GM18867 (cell line): ENCODE measurements around the gene PCDHB5.
"Not testable (repeated sequence)": the region's sequence is repeated elsewhere in the genome, so short reads cannot be mapped to it uniquely, and the experiment has no call there.

Experiments
- ATAC-seq: cut with Tn5 transposase; IDR thresholded peaks from one replicate; pipeline ENCODE4 v1.9.1; 2021; ENCODE audit warnings: mild to moderate bottlenecking, moderate library complexity; ENCODE audit not compliant: unreplicated experiment

Gene PCDHB5

DNA sequence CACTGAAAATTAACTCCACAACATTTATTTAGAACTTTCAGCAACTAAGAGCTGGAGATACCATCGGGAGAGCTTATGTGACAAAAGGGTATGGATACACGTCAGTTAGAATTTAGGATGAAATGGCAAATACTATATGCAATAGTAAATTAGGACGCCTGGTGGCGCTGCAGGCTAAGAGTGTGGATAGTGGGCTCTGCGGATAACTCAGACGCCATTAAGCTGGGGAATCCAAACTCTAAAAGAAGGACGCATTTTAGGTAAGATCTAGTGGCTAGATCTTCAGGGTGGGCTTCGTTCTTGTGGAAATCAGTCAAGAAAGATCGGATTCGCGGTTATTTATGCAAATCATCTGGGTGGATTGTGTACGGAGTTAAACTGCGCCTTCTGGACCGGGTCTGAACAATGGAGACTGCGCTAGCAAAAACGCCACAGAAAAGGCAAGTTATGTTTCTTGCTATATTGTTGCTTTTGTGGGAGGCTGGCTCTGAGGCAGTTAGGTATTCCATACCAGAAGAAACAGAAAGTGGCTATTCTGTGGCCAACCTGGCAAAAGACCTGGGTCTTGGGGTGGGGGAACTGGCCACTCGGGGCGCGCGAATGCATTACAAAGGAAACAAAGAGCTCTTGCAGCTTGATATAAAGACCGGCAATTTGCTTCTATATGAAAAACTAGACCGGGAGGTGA is at the start of gene PCDHB5:
Gene PCDHB5 (plus strand): TSS at position 177 of the 688 bp plus-strand sequence. CDS start 229 bp downstream, at position 406.
- no peak for ATAC-seq

DNA sequence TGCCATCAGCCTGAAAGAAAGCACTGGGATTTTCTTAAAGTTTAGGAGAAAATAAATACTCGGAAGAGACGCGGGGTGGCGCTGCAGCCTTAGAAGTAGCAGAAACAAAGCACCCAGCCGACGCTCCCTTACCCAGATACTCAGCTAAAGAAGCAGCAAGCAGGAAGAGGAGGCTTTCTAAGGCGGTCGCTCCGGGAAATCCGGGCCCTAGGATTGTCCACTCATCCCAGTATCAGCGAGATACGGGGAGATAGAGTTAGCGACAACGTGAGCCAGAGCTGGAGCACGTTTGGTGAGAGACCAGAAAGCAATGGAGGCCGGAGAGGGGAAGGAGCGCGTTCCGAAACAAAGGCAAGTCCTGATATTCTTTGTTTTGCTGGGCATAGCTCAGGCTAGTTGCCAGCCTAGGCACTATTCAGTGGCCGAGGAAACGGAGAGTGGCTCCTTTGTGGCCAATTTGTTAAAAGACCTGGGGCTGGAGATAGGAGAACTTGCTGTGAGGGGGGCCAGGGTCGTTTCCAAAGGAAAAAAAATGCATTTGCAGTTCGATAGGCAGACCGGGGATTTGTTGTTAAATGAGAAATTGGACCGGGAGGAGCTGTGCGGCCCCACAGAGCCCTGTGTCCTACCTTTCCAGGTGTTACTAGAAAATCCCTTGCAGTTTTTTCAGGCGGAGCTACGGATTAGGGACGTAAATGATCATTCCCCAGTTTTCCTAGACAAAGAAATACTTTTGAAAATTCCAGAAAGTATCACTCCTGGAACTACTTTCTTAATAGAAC is 40.3 kb upstream of the PCDHB5 start, which contains the start of gene PCDHB2:
Gene PCDHB2 (plus strand): TSS at position 135 of the 782 bp plus-strand sequence. CDS start 176 bp downstream, at position 311.
- ATAC-seq = no peak

GRCh38 chr5:141095263-141095641 is 39.8 kb upstream of the PCDHB5 start:
- no peak for ATAC-seq

- ATAC-seq = not testable (repeated sequence)
Observed at GRCh38 chr5:141096181-141096580, 38.8 kb upstream of the PCDHB5 start.

GRCh38 chr5:141096586-141096985 is 38.4 kb upstream of the PCDHB5 start:
- not testable (repeated sequence) for ATAC-seq

DNA sequence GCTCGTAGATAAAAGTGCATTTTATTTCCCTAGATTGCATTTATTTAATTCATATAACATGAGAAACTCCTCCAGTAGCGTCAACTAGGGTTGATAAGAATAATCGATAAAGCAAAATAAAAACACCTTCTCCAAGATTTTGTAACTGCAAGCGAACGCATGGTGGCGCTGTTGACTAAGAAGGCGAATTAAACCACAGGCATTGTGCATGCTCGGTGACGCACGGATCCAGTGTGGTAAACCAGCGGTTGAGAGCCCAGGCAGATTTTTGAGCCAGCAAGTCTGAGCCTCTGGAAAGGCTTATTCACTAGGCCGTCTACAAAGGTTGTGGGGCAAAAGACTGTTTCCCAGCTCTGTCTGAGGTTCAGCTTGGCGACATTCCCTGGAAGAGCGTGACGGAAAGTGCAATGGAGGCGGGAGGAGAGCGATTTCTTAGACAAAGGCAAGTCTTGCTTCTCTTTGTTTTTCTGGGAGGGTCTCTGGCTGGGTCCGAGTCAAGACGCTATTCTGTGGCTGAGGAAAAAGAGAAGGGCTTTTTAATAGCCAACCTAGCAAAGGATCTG is 34.7 kb upstream of the PCDHB5 start, which contains the start of gene PCDHB3:
Gene PCDHB3 (plus strand): TSS at position 231 of the 563 bp plus-strand sequence. CDS start 177 bp downstream, at position 408.
- no peak for ATAC-seq

DNA sequence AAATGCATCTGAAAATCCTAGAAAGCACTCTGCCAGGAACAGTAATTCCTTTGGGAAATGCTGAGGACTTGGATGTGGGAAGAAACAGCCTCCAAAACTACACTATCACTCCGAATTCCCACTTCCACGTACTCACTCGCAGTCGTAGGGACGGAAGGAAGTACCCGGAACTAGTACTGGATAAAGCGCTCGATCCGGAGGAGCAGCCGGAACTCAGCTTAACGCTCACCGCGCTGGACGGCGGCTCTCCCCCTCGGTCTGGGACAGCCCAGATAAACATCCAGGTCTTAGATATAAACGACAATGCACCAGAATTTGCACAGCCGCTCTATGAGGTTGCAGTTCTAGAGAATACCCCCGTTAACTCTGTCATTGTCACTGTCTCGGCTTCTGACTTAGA is 33.9 kb upstream of the PCDHB5 start:
- ATAC-seq = no peak

GRCh38 chr5:141102070-141102469 is 32.9 kb upstream of the PCDHB5 start:
- not testable (repeated sequence) for ATAC-seq

DNA sequence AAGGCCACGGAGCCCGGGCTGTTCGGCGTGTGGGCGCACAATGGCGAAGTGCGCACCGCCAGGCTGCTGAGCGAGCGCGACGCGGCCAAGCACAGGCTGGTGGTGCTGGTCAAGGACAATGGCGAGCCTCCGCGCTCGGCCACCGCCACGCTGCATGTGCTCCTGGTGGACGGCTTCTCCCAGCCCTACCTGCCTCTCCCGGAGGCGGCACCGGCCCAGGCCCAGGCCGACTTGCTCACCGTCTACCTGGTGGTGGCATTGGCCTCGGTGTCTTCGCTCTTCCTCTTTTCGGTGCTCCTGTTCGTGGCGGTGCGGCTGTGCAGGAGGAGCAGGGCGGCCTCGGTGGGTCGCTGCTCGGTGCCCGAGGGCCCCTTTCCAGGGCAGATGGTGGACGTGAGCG is 32.5 kb upstream of the PCDHB5 start:
- not testable (repeated sequence) for ATAC-seq

GRCh38 chr5:141105350-141105749 is 29.7 kb upstream of the PCDHB5 start:
- ATAC-seq = no peak

- ATAC-seq = no peak
Observed at GRCh38 chr5:141119250-141119649, 15.8 kb upstream of the PCDHB5 start.

GRCh38 chr5:141121563-141121962 is 13.4 kb upstream of the PCDHB5 start, which contains the start of gene PCDHB4:
PCDHB4 (plus strand) TSS chr5:141121818; CDS start chr5:141121999, 181 bp downstream.
- no peak for ATAC-seq

GRCh38 chr5:141121985-141122384 is 13.0 kb upstream of the PCDHB5 start:
- no peak for ATAC-seq

DNA sequence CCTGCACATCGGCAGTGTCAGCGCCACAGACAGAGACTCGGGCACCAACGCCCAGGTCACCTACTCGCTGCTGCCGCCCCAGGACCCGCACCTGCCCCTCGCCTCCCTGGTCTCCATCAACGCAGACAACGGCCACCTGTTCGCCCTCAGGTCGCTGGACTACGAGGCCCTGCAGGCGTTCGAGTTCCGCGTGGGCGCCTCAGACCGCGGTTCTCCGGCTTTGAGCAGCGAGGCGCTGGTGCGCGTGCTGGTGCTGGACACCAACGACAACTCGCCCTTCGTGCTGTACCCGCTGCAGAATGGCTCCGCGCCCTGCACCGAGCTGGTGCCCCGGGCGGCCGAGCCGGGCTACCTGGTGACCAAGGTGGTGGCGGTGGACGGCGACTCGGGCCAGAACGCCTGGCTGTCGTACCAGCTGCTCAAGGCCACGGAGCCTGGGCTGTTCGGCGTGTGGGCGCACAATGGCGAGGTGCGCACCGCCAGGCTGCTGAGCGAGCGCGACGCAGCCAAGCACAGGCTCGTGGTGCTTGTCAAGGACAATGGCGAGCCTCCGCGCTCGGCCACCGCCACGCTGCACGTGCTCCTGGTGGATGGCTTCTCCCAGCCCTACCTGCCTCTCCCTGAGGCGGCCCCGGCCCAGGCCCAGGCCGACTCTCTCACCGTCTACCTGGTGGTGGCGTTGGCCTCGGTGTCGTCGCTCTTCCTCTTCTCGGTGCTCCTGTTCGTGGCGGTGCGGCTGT is 11.4 kb upstream of the PCDHB5 start:
- not testable (repeated sequence) for ATAC-seq

DNA sequence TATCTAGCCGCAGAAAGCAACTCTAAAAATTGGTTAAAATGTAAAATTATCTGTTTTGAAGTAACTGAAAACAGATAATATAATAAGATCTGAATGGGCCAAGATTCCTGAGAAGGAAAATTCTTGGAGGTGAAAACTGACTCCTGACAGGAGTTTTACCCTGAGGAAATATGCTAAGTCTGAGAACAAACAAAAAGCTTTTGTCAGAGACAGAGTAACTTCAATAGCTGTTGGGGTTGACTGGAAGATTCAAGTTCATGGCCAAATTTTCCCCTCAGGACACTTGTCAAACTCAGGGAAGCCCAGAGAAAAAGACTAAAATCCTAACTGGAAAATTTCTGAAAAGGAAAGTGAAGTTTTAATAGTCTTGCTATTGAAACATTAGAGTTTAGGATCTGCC is 7.7 kb upstream of the PCDHB5 start:
- ATAC-seq = no peak

DNA sequence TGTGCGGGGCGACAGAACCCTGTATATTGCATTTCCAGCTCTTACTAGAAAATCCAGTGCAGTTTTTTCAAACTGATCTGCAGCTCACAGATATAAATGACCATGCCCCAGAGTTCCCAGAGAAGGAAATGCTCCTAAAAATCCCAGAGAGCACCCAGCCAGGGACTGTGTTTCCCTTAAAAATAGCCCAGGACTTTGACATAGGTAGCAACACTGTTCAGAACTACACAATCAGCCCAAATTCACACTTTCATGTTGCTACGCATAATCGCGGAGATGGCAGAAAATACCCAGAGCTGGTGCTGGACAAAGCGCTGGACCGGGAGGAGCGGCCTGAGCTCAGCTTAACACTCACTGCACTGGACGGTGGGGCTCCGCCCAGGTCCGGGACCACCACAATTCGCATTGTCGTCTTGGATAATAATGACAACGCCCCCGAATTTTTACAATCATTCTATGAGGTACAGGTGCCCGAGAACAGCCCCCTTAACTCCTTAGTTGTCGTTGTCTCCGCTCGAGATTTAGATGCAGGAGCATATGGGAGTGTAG is 786 bp downstream of the PCDHB5 start:
- no peak for ATAC-seq

DNA sequence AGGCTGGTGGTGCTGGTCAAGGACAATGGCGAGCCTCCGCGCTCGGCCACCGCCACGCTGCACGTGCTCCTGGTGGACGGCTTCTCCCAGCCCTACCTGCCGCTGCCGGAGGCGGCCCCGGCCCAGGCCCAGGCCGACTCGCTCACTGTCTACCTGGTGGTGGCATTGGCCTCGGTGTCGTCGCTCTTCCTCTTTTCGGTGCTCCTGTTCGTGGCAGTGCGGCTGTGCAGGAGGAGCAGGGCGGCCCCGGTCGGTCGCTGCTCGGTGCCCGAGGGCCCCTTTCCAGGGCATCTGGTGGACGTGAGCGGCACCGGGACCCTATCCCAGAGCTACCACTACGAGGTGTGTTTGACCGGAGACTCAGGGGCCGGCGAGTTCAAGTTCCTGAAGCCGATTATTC is 2.3 kb downstream of the PCDHB5 start:
- not testable (repeated sequence) for ATAC-seq

DNA sequence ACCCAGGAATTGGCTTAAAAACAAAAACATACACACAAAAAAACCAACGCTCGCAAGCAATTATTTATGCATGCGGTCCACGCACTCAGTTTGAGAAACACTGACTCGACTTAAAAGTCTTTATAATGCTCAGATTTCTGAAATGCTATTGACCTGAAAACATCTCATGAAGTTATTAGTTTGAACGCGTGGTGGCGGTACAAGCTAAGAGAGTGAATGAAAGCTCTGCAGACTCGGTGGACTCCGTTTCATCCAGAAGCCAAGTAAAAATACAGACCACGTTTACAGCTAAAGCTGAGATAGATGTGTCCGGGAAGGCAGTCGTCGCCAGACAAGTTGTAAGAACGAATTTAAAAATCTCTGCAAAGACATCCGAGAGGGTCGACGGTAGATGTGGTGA is 14.8 kb downstream of the PCDHB5 start, which contains the start of gene PCDHB6:
Gene PCDHB6 (plus strand): TSS at position 246 of the 400 bp plus-strand sequence. CDS start 201 bp downstream, outside the sequence.
- no peak for ATAC-seq

DNA sequence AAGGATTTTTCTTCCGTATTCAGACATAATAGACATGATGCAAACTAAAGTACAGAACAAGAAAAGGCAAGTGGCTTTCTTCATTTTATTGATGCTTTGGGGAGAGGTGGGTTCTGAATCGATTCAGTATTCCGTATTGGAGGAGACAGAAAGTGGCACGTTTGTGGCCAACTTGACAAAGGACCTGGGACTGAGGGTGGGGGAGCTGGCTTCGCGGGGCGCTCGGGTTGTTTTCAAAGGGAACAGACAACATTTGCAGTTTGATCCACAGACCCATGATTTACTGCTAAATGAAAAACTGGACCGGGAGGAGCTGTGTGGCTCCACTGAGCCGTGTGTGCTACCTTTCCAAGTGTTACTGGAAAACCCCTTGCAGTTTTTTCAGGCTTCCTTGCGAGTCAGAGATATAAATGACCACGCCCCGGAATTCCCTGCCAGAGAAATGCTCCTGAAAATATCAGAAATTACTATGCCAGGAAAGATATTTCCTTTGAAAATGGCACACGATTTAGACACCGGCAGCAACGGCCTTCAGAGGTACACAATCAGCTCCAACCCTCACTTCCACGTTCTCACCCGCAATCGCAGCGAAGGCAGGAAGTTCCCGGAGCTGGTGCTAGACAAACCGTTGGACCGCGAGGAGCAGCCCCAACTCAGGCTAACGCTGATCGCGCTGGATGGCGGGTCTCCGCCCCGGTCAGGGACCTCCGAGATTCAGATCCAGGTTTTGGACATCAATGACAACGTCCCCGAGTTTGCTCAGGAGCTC is 15.4 kb downstream of the PCDHB5 start:
- ATAC-seq = no peak

- no peak for ATAC-seq
Observed at GRCh38 chr5:141150993-141151325, 16.0 kb downstream of the PCDHB5 start.
